HG03571 (cell line): Measurements from ENCODE around the gene GALNT9.
"Not testable (repeated sequence)": the region's sequence is repeated elsewhere in the genome, so short reads cannot be mapped to it uniquely, and the experiment has no call there.

Experiments
- ATAC-seq: cut with Tn5 transposase; IDR thresholded peaks from one replicate; pipeline ENCODE4 v1.9.1; 2021; ENCODE audit not compliant: unreplicated experiment

The GALNT9 gene

DNA sequence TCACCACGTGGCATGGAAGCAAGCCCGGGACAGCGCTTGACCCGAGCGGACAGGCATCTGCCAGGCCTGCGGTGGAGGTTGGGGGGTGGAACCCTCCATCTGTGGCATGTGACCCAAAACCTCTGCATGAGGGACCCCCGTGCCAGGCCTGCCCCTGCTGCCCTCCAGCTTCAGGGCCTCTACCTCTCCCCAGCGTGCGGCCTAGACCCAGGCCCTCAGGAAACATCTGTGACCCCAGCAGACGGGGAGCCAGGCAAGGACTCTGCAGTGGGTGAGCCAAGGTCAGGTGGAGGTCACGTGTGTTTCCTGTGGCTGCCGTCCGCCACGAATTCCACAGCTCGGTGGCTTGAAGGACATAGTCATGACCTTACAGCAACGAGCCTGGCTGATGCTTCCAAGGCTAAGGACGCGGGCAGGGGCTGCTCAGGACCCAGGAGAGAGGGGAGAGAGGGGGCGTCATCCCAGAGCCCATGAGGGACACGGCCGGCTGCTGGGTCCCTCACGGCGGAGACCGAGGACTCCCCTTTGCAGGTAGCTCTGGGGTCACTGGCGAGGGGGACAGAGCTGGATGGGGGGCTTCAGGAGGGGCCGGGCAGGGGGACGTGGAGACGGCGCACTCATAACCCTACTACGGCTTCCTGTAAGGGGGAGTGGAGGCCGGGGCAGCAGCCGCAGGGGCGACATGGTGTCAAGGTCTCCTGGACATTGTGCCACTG is 91.5 kb downstream of the GALNT9 start:
- no peak for ATAC-seq

DNA sequence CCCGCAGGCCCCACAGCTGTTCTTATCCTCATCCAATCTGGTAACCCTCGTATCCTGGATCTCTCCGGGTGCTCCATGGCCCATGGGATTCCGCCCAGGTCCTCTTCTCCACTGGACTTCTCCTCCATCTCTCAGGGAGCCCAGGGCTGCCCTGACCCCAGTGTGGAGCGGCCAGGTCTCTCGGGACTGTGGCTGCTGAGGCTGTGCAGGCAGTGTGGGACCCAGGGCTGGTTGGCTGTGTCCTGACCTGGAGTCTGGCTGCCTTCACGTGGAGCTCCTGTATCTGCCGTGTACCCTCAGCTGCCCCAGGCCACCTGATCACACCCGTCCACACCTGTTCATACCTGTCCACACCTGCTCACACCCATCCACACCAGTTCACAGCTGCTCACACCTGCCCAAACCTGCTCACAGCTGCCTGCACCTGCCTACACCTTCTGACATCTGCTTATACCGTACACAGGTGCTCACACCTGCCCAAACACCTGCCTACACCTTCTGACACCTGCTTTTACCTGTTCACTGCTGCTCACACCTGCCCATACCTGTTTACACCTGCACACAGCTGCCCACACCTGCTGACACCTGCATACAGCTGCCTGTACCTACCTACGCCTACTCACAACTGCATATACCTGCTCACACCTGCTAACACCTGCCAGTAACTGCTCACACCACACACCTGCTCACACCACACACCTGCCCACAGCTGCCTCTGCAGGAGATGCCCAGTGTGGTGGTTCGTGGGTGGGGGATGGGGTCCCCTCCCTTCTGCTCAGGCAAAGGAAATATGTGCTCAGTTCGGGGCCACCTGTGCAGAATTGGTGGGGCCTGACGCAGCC is 92.2 kb downstream of the GALNT9 start:
- ATAC-seq, result no peak

DNA sequence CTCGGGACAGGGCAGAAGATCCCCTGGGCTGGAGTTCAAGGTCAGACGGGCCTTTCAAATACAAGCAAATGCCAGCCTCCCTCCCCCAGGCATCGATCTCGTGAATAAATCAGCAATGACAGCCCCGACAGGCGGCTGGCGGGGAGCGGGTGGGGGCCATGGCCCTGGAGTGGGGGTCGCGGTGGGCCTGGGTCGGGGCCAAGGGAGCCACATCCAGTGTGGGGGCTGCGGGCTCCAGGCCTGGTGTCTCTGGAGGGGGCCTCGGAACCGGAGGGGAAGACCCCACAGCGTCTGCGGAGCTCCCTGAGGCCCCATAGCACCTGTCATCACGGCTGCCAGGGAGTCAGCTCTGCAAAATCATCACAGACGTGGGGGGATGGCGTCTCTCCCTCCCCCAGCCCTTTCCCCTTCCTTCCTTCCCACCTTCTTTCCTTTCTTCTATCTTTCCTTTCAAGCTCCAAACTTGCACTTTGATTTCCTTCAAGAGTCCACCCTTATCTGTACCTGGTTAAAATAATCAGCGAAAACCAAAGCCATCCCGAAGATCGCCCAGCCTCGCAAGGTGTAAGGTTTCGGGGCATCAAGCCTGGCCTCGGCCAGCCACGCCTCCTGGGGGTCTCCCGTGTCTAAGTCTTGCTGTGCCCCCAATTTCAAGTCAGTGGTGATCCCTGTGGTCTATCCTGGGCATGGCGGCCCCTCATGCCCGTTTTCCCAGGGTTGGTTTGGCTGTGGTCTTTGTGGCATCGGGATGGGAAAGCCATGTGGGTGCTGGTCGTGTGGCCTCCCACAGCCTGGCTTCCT is 93.1 kb downstream of the GALNT9 start:
- ATAC-seq, result no peak

- ATAC-seq, result no peak
Observed at GRCh38 chr12:132235116-132235820, 94.1 kb downstream of the GALNT9 start.

DNA sequence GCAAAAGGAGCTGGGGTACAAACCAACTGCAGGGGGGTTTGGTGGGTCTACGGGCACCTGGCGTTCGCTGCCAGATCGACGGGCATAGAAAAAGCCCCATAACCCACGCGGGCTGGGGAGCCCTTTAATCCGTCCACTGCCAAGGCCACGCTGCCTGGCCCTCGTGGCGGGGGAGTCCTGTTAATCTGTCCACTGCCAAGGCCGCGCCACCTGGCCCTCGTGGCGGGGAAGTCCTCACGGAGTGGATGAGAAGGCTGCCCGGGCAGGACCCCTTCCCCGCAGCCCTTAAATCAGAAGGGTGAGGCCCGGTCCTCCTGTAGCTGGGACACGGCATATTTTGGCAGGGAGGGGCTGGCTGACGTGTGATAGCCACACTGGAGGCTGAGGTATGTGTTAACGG is 99.0 kb downstream of the GALNT9 start:
- no peak for ATAC-seq

DNA sequence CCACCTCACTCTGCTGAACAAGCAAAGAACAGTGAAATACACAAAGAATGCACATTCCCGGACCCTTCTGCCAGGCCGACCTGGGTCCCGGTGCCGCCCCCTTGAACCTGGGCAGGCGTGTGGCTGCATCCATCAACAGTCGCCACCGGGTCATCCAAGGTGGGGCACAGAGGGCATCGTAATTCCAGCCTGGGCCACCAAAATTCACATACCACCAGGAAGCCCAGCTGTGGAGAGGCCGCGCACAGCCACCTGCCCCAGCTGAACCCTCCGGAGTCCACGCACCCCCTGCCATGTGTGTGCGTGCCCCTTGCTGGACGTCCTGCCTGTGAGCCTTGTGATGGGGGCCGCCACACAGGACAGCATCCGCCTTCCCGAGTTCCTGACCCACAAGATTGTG is 99.5 kb downstream of the GALNT9 start:
- no peak for ATAC-seq

GRCh38 chr12:132229193-132229760 is 100.1 kb downstream of the GALNT9 start:
- no peak for ATAC-seq

- ATAC-seq, result no peak
Observed at GRCh38 chr12:132228476-132229192, 100.8 kb downstream of the GALNT9 start.

DNA sequence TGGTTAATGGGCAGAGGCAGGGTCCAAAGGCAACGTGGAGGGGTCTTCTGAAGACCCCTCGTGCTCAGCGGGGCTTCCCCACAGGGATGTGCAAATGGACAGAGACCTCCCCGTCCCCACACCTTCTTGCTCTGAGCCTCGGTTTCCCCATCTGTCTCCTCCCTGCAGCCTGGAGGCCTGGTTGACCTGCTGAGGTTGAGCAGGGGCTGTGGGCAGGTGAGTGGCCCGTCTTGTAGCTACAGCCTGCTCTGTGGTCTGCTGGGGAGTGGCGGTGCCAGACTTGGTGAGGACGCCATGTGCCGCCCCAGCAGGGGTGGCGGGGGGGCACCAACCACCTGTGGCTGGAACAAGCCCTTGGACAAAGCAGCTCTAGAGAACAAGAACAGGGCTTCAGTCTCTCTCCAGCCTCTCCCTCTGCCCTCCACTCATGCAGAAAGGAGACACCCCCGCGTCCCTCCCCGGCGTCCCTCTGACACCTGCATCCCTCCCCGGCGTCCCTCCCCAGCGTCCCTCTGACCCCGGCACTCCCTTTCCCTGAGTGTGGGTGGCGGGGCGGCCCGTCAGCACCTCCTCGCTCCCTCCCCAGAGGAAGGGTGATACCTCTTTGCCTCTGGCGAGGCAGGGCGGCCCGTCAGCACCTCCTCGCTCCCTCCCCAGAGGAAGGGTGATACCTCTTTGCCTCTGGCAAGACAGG is 101.5 kb downstream of the GALNT9 start:
- no peak for ATAC-seq

GRCh38 chr12:132227118-132227517 is 102.3 kb downstream of the GALNT9 start:
- no peak for ATAC-seq

GRCh38 chr12:132226604-132227003 is 102.8 kb downstream of the GALNT9 start:
- no peak for ATAC-seq

- no peak for ATAC-seq
Observed at GRCh38 chr12:132225214-132225613, 104.2 kb downstream of the GALNT9 start.

DNA sequence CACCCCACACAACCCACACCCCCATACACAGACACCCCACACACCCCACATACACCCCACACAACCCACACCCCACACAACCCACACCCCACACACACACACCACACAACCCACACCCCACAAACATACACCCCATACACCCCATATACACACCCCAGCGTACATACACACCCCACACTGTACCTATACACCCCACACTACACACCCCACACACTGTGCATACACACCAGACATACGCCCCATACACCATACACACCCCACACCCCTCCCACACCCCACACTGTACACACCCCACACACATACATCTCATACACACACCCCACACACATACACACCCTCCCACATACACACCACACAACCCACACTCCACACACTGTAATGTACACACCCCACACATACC is 104.9 kb downstream of the GALNT9 start:
- ATAC-seq, result no peak

DNA sequence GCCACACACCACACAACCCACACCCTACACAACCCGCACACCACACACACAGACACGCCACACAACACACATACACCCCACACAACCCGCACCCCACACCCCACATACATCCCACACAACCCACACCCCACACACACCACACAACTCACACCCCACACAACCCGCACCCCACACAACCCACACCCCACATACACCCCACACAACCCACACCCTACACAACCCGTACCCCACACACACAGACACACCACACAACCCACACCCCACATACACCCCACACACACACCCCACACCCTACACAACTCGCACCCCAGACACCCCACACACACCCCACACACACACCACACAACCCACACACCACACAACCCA is 106.6 kb downstream of the GALNT9 start:
- ATAC-seq, result no peak

GRCh38 chr12:132222096-132222807 is 107.1 kb downstream of the GALNT9 start:
- no peak for ATAC-seq

- not testable (repeated sequence) for ATAC-seq
Observed at GRCh38 chr12:132219761-132220160, 109.6 kb downstream of the GALNT9 start.

DNA sequence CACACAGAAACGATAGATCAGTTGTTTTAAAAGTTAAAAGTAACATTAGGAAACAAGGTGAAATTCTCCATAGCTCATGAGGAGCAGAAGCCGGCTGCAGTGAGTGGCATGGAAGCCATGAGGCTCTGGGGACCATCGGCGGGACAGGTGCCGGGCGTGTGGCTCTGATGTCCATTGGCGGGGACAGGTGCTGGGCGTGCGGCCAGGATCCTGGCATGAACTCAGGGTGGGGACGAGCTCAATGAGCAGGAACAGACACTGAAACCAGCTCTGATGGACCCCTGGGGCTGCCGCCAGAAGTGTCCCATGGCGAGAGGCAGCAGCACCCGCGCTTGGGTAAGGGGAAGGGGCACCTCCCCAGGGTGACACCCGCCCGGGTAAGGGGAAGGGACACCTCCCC is 110.1 kb downstream of the GALNT9 start:
- no peak for ATAC-seq

DNA sequence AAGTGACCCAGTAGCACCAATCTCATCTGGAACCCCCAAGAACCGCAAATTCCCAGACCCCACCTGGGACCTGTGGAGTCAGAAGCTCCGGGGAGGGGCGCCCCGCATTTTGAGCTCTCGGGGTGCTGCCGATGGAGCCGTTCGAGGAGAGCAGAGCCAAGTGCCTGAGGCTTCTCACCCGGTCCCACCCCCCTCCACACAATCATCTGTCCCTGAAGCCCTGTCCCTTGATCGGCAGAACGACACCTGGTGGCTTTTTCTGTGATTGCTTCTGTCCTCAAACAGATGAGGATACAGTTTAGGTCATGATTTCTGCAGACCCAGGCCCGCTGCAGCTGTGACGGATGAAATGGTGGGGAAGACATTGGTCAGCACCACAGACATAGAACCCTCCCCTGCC is 110.5 kb downstream of the GALNT9 start:
- no peak for ATAC-seq

DNA sequence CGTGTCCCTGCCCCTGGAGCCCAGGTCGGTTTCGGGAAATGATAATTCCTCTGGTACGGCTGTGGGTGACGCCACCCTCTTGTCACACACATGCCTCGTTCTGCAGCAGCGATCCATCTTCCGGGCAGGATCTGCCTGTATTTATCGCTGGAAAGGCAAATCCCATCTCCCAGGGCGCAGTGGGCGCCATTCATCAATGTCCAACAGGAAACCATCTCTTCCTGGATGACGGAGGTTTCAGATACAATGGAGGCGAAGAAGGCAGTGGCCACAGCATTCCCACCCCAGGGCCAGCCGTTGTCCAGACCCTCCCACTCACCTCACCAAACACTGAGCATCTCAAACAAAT is 110.9 kb downstream of the GALNT9 start:
- no peak for ATAC-seq
